GM12801 (cell line): ENCODE results near the gene KCTD18.

Experiments
- TF ChIP-seq, protein P1 (sequence below): IDR thresholded peaks from one replicate; pipeline ENCODE4 v1.5.1; 2011; ENCODE audit warnings: control low read depth; ENCODE audit not compliant: insufficient read length; ENCODE audit errors: extremely low read depth

The KCTD18 gene

DNA sequence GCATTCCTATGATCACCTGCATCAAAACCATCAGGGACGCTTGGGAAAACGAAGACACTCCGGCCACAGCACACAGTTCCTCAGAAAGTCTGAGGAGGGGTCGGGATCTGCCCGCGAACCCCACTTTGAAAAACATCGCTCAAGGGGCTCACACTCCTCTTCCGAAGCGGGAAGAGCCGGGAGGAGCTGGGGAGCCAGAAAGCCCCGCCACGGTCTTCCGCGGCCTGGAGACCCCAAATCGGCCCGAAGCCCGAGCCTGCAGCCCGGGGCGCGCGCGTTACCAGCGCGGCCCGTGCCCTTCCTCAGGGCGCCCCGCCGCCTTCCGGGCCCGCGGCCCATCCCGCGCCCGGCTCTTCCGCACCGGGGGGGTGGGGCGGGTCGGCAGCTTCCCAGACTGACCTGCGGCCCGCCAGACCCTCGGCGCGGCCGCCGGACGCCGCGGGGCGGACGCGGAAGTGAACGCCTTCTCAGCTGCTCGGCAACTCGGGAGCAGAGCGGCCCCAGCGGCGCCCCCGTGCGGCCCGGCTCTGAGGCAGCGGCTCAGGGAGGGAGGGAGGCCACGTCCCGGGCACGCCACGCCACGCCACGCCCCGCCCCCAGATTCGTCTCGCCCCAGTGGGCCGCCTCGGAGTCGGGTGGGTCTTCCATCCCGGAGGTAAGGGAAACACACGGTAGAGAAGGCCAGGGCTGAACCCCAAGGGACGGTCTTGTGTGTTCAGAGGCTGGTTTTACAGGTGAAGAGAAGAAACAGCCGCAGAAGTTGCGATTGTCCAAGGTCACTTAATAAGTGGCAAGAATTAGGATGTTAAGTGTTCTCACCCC lies at the start of gene KCTD18:
Gene KCTD18, minus strand, starts transcription at position 457 of the 822 bp plus-strand sequence. CDS start 3,052 bp downstream, outside the sequence.
- TF ChIP-seq, protein P1, sequence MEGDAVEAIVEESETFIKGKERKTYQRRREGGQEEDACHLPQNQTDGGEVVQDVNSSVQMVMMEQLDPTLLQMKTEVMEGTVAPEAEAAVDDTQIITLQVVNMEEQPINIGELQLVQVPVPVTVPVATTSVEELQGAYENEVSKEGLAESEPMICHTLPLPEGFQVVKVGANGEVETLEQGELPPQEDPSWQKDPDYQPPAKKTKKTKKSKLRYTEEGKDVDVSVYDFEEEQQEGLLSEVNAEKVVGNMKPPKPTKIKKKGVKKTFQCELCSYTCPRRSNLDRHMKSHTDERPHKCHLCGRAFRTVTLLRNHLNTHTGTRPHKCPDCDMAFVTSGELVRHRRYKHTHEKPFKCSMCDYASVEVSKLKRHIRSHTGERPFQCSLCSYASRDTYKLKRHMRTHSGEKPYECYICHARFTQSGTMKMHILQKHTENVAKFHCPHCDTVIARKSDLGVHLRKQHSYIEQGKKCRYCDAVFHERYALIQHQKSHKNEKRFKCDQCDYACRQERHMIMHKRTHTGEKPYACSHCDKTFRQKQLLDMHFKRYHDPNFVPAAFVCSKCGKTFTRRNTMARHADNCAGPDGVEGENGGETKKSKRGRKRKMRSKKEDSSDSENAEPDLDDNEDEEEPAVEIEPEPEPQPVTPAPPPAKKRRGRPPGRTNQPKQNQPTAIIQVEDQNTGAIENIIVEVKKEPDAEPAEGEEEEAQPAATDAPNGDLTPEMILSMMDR: no peak

DNA sequence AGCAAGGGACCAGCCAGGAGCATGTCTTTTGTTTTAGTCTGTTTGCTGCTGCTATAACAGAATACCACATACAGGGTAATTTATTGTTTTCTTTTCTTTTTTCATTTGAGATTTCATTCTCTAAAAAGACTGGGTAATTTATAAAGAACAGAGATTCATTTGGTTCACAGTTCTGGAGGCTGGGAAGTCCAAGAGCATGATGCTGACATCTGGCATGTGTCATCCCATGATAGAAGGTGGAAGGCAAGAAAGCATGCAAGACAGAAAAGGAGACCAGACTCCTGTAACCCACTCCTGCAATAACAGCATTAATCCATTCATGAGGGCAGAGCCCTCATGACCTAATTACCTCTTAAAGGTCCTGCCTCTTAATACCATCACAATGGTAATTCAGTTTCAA lies 30.9 kb upstream of the KCTD18 start:
- TF ChIP-seq, protein P1: no peak

DNA sequence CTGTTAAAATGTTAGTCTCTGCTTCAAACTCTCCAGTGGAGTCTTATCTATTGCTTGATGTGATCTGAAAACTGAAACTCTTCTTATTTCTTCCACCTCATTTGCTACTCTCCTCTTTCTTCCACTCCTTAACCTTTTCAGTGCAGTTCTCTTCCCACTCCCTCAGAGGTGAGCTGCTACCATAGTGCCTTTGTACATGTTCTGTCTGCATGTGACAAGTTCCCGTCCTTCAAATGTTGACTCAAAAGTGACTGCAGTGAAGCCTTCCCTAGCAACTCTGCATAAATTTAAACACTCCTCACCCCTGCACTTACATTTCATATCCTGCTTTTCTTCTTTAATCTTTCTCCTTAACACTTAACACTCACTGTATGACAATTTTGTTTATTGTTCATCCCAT lies 28.3 kb upstream of the KCTD18 start:
- TF ChIP-seq, protein P1: no peak

DNA sequence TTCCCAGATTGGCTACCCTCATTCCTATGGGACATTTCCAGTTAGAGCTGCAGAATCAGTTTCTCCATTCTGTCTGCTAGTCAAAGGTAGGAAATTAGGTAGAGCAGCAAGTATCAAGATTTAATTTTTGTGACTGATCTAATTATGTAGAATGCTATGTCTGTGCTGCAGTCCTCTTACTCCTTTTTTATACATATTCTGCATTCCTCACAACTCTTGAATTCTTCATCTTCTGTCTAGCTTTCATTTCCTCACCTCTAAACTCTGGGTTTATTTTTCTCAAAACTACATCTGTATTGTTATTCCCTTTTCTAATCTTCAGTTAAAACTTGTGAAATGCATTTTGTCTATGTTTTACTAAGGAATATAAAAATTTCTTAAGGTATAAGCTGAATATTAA lies 24.7 kb upstream of the KCTD18 start:
- TF ChIP-seq, protein P1: no peak

DNA sequence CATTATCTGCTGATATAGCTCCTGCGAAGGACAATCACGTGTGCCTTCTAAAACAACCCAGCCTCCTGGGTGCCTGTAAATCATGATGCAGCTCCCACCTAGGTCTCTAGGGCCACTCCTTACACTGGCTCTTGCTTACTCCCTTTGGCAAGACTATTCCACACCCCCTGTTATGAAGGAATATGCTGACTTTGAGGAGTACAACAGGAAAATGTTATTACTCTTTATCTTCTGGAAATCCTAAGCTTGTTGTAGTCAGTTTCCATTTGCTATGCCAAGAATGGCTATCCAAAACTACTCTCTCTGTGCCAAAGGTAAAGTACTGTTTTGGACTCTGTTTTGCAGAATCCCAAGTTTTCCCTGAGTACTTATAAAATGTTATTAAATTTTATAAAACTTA lies 23.9 kb upstream of the KCTD18 start:
- TF ChIP-seq, protein P1: no peak

DNA sequence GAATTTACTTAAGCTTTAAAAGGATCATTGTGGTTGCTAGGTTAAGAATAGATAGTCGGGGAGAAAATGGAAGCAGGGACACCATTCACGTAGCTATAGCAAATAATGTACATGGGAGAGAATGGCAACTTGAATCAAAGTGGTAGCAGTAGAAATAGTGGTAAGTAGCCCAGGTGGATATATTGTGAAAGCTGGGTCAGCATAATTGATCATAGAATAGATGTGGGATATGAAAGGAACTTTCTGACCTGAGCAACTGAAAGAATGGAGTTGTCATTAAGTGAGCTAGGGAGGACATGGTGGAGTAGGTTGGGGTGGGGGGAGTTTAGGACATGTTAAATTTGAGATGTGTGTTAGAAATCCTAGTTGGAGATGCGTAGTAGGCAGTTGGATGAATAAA lies 18.4 kb upstream of the KCTD18 start:
- TF ChIP-seq, protein P1: no peak

DNA sequence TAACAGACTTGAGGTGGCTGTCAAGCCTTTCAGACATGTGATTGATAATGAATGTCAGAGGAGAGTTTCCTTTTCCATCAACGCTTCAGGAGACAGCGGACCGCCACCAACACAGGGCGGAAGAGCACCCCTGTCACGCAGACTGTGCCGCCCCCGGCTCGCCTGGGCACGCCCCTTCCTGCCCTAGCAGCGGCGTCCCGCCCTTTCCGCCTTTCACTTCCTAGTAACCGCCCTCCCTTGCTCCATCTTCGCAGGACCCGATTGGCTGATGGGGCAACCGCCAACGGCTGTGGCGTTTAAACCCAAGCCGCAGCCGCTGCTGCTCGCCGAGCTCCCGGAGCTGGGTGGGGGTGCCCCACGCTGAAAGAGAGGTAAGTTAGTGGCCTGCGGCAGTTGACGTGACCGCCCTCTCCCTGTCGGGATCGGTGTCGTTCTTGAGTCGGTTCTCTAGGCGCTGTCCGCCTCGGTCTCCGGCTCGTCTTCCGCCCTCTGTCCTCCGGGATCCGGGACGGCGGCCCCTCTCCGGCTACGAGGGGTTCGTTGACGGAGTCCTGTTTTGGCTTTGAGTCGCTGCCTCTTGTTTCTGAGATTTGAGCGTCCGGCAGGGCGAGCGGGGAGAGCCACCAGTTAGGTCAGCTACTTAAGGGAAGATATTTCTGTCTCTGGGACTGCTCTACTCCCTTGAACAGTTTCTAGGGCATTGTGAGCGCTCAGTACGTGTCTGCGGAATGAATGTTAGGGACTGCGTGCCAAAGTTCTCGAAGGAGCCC lies 16.2 kb upstream of the KCTD18 start, which contains the start of gene SGO2:
Gene SGO2, plus strand, starts transcription at position 326 of the 770 bp plus-strand sequence. CDS start 6,769 bp downstream, outside the sequence.
- TF ChIP-seq, protein P1: no peak
